Stimulated activated CD4-positive, alpha-beta T cell treated with anti-CD3 and anti-CD28 coated beads, Interleukin-4, amount 100 ng/mL, for 4 hours (primary cell): ENCODE measurements around the gene DLX1.
"Not testable (repeated sequence)": the region's sequence is repeated elsewhere in the genome, so short reads cannot be mapped to it uniquely, and the experiment has no call there.

Experiments used
- DNase-seq, 2 experiments: peaks; one replicate each; pipeline ENCODE4 v3.0.0-alpha.2; 2020

DLX1 gene

GRCh38 chr2:172128484-172128883 is 43.2 kb downstream of the DLX1 start:
- DNase-seq: no peak

- no peak for DNase-seq
Measured at GRCh38 chr2:172129404-172129803, 44.1 kb downstream of the DLX1 start.

- DNase-seq: no peak
Measured at GRCh38 chr2:172131713-172132555, 46.6 kb downstream of the DLX1 start.

- no peak for DNase-seq
Measured at GRCh38 chr2:172134270-172134669, 49.0 kb downstream of the DLX1 start.

GRCh38 chr2:172135446-172135845 is 50.1 kb downstream of the DLX1 start:
- DNase-seq: no peak

- no peak for DNase-seq
Measured at GRCh38 chr2:172137109-172137508, 51.8 kb downstream of the DLX1 start.

- no peak for DNase-seq
Measured at GRCh38 chr2:172137943-172138342, 52.6 kb downstream of the DLX1 start.

- DNase-seq: not testable (repeated sequence)
Measured at GRCh38 chr2:172138727-172139126, 53.4 kb downstream of the DLX1 start.
